ENCODE data around the gene TRPC1. TPM values are rescaled to one million over a fixed set of nuclear protein-coding genes. Genes with fewer than 3 reads are reported as not detected.

Gene TRPC1
- total RNA-seq, 6 experiments from 2014 or later, result 8.9 to 14.6 (median 11.1) TPM

DNA sequence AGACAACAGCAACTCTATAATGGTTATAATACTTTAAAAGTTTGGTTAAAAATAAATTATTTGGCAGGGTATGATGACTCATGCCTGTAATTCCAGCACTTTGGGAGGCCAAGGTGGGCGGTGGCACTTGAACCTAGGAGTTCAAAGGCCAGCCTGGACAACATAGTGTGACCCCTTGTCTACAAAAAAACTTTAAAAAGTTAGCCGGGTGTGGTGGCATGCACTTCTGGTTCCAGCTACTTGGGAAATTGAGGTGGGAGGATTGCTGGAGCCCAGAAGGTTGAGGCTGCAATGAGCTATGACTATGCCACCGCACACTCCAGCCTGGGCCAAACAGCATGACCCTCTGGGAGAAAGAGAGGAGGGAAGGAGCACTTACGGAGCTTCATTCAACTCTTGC is 7.7 kb upstream of the TRPC1 start:
- Mint-ChIP-seq H3K27ac (no peak overlapping the region), H3K4me1 (ENCODE audit: low read depth) (no peaks in the 10 kb centered on the region), H3K27me3 (ENCODE audit: insufficient read depth) (peaks cover 15% of the 10 kb centered on the region), H3K9me3 (no peaks in the 10 kb centered on the region), H3K36me3 (ENCODE audit: low read depth) (no peaks in the 10 kb centered on the region), H3K4me3 (no peak overlapping the region)
- DNase-seq, result no peak
- TF ChIP-seq CTCF (IDR thresholded peaks at IDR 0.05), result no peak

GRCh38 chr3:142723665-142723967 is 218 bp upstream of the TRPC1 start:
- no peak for TF ChIP-seq CTCF (IDR thresholded peaks at IDR 0.05)
- no peaks in the 10 kb centered on the region; the same call in 1 of the 2 replicates for H3K9me3 Mint-ChIP-seq
- no peaks in the 10 kb centered on the region for H3K36me3 Mint-ChIP-seq (ENCODE audit: low read depth)
- H3K4me3 Mint-ChIP-seq, result peak overlapping the region; percentile 94
- peaks cover 5% of the 10 kb centered on the region for H3K27me3 Mint-ChIP-seq (ENCODE audit: insufficient read depth)
- no peak for DNase-seq
- peaks cover 21% of the 10 kb centered on the region for H3K4me1 Mint-ChIP-seq (ENCODE audit: low read depth)
- peak overlapping the region; percentile 89; the same call in 1 of the 2 replicates for H3K27ac Mint-ChIP-seq

GRCh38 chr3:142724682-142725356 is 985 bp downstream of the TRPC1 start:
- DNase-seq, result peak; percentile 16
- Mint-ChIP-seq H3K27ac (peak overlapping the region; percentile 92), H3K4me3 (peak overlapping the region; percentile 94), H3K36me3 (ENCODE audit: low read depth) (no peaks in the 10 kb centered on the region), H3K27me3 (ENCODE audit: insufficient read depth) (no peaks in the 10 kb centered on the region; the same call in 1 of the 2 replicates), H3K4me1 (ENCODE audit: low read depth) (peaks cover 21% of the 10 kb centered on the region), H3K9me3 (no peaks in the 10 kb centered on the region; the same call in 1 of the 2 replicates)
- peak; percentile 35; the same call in 1 of the 2 replicates for TF ChIP-seq CTCF (IDR thresholded peaks at IDR 0.05)

- H3K4me1 Mint-ChIP-seq (ENCODE audit: low read depth), result peaks cover 21% of the 10 kb centered on the region
- H3K9me3 Mint-ChIP-seq, result no peaks in the 10 kb centered on the region; the same call in 1 of the 2 replicates
- H3K27ac Mint-ChIP-seq, result peak overlapping the region; percentile 92; the same call in 1 of the 2 replicates
- TF ChIP-seq CTCF (IDR thresholded peaks at IDR 0.05), result no peak
- H3K4me3 Mint-ChIP-seq, result peak overlapping the region; percentile 94
- no peaks in the 10 kb centered on the region; the same call in 1 of the 2 replicates for H3K27me3 Mint-ChIP-seq (ENCODE audit: insufficient read depth)
- no peaks in the 10 kb centered on the region for H3K36me3 Mint-ChIP-seq (ENCODE audit: low read depth)
- DNase-seq, result no peak
These were observed 1.5 kb downstream of the TRPC1 start for GRCh38 chr3:142725357-142725739.

DNA sequence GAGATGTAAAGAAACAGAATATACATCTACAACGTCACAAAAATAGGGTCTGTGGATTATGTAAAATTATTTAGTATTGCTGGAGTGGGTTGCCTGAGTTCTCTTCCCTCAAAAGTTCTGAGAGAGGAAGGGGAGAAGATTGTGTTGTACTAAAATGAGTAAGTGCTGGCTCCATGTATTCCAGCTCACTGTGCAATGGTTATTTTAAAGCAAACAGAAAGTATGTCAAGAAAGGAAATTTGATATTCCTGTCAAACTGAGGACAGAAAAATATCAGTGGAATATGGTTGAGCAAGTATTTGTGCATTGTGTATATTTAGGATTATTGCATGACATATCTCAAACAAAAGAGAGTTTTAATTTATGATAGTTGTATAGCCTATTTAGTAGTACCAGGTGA is 2.2 kb downstream of the TRPC1 start:
- Mint-ChIP-seq H3K4me3 (peak overlapping the region; percentile 23; the same call in 1 of the 2 replicates), H3K27ac (no peak overlapping the region), H3K9me3 (no peaks in the 10 kb centered on the region; the same call in 1 of the 2 replicates), H3K36me3 (ENCODE audit: low read depth) (no peaks in the 10 kb centered on the region), H3K27me3 (ENCODE audit: insufficient read depth) (no peaks in the 10 kb centered on the region; the same call in 1 of the 2 replicates), H3K4me1 (ENCODE audit: low read depth) (peaks cover 21% of the 10 kb centered on the region)
- no peak for DNase-seq
- TF ChIP-seq CTCF (IDR thresholded peaks at IDR 0.05), result no peak
